NCI-H1436 (cell line): Measurements from ENCODE around the gene CCM2L.
"Not testable (repeated sequence)": the region's sequence is repeated elsewhere in the genome, so short reads cannot be mapped to it uniquely, and the experiment has no call there.

Source experiments
- DNase-seq: peaks from one replicate; lab custom pipeline; 2025; lab: John Stamatoyannopoulos, UW

CCM2L gene

DNA sequence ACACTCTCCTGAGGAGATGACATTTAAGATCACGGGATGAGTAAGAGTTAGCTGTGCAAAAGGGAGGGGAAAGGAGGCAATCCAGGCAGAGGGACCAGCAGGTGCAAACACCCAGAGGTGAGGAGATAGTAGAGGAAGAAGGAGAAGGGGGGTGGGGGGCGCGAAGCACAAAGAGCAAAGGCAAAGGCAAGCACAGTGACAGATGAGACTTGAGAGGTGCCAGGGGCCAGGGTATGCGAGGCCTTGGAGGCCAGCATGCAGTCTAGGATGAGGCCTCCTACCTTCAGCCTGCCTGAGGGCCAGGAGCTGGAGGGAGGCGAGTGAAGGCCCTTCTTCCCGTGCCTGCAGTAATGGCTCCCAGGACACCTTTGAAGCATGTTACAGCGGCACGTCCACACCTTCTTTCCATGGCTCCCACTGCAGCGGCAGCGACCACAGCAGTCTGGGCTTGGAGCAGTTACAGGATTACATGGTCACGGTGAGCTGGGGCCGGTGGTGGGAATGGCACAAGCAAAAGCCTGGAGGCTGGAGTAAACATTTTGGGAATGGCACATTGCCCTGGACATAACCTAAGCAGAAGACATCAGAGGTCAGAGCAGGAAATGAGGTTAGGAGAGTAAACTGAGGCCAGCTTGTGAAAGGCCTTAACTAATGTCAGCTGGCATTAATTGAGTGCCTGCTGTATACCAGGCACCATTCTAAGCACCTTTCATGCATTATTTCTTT is 18.6 kb downstream of the CCM2L start:
- no peak for DNase-seq

DNA sequence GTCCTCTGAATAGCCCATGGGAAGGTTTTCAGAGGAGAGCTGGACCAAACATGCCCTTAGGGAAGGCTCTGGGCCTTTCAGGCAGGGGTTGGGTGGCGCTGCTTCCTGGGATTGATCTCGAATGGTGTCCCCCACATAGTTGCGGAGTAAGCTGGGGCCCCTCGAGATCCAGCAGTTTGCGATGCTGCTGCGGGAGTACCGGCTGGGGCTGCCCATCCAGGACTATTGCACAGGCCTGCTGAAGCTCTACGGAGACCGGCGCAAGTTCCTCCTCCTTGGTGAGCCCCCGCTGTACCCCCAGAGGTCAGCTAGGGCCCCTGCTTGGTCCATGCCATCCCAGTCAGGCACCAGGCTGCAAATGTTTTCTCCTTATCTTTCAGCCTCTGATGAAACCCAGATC is 19.3 kb downstream of the CCM2L start:
- no peak for DNase-seq

DNA sequence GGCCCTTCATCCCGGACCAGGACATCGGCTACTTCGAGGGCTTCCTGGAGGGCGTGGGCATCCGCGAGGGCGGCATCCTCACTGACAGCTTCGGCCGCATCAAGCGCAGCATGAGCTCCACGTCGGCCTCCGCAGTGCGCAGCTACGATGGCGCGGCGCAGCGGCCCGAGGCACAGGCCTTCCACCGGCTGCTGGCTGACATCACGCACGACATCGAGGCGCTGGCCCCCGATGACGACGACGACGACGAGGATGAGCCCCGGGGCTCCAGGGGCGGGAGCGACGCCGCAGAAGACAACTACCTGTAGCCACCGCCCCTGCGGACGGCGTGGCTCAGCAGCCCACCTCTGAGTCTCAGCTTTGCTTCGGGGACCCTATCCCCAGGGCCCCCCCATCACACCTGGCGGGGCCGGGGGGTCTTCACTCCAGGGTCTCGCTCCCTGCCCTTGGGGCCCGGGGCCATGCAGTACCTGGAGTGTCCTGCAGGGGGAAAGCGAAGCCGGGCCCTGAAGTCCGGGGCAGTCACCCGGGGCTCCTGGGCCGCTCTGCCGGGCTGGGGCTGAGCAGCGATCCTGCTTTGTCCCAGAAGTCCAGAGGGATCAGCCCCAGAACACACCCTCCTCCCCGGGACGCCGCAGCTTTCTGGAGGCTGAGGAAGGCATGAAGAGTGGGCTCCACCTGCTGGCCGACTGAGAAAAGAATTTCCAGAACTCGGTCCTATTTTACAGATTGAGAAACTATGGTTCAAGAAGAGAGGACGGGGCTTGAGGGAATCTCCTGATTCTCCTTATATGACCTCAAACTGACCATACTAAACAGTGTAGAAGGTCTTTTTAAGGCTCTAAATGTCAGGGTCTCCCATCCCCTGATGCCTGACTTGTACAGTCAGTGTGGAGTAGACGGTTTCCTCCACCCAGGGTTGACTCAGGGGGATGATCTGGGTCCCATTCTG is 21.0 kb downstream of the CCM2L start:
- peak; percentile 34 for DNase-seq

DNA sequence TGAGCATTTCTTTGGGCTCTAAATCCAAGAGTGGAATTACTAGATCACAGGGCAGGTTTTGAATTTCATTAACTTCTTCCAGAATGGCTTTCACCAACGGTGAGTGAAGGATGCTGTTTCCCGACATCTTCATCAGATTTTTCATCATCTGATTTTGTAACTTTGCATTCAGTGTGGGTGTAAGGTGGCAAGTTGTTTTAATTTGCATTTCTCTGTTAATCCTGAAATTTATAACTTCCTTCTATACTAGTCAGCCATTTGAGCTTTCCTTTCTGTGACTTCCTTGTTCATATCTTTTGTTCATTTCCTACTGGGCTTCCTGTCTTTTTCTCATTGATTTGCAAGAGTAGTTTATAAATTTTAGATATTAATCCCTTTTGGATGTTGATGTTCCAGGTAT is 23.1 kb downstream of the CCM2L start:
- DNase-seq = no peak

DNA sequence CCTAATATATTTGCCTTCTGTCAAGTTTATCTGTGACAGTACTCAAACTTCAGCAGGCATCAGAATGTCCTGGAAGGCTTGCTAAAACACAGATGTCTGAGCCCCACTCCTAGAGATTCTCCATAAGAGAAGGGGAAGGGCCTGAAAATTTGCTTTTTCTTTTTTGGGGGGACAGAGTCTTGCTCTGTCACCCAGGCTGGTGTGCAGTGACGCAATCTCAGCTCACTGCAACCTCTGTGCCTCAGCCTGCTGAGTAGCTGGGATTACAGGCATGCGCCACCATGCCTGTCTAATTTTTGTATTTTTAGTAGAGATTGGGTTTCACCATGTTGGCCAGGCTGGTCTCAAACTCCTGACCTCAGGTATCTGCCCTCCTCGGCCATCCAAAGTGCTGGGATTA is 23.5 kb downstream of the CCM2L start:
- not testable (repeated sequence) for DNase-seq

DNA sequence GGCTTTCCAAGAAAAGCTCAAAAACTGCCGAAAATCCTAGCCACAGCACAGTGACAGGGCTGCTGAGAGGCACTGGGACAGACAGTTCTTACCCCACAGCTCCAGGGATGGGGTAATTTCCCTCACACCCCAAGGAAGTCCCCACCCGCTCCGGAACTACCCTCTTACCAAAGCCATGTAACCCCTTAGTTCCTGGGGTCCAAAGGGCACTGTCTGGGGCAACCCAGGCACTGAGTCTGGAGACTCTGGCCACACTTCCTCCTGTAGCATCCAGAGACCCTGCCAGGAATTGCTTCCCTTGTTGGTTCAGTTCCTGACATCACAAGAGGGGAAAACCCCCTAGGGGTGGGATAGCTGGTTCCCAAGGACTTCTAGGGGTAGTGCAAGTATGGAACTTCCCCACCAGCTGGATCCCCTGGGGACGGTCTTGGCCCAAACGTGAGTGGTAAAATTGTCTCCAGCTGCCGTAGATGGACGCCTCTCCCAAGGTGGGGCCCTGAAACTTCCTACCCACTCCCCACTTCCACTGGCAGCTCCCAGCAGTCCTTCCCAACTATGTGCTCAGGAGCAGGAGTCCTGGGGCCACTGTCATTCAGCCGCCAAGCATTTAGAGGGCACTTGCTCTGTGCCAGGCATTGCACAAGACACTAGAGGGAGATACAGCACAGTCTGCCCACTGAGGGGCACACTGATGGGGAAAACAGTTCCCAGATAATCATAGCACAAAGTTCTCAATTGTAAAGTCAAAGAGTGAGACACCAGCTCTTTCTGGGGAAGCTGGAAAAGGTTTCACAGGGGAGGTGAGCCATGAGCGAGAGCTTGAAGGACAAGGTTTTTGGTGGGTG is 24.6 kb downstream of the CCM2L start:
- DNase-seq = no peak

DNA sequence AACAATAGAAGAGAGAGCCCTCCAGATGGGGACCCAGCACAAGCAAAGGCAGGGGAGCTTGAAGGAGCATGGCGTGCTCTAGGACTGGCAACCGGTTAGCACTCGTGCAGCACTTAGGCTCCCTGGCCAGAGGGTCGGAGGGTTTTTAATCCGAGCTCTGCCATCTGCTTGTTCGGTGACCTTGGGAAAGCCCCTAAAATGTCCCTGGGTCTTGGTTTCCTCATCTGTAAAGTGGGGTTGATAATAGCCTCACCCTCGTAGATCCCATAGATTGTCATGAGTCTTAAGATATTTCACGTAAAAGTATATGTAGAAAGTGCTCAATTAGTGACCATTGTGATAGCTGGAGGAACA is 25.2 kb downstream of the CCM2L start:
- no peak for DNase-seq

DNA sequence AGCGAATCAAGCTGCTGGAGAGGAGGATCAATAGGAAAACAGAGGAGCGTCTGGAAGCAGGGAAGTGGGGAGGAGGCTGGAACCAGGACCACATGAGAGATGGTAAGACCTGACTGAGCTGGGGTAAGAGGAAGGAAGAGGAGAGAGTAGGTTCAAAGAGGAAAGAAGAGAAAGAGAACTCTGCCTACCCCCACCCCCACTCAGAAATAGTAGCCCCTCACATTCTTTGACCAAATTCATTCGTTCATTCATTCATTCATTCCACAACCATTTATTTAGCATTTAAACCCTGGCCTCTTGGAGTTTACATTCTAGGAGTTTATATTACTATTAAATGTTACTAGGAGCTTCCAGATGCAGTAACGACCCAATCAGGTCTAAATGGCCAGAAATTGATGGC is 26.0 kb downstream of the CCM2L start:
- DNase-seq = no peak

DNA sequence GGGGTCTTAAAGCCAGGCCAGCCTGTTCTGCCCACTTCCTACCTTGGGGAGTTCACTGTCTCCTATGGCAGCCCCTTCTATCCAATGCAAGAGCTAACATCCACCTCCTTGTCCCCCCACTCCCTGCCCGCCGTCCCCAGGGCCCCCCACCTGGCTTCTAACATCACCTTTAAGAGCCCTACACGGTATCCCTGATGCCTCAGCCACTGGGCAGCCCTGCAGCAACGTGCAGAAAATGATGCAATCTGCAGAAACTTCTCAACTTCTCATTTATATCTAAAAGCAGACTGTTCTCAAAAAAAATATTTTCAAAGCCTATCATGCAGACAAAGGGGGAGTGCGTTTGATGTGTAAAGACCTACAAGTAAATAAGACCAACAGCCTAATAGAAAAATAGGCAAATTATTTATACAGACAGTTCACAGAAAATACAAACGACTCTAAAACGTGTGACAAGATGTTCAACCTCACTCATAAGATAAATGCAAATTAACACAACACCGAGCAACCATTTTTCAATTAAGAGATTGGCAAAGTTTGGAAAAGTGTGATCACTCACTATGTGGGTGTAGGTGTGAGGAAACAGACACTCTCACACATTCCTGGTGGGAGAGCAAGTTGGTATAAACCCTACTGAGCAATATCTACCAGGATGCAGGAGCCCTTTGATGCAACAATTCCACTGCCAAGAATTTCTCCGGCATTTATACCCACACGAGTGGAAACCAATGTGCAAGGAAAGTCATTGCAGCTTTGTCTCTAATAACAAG is 26.7 kb downstream of the CCM2L start:
- no peak for DNase-seq

DNA sequence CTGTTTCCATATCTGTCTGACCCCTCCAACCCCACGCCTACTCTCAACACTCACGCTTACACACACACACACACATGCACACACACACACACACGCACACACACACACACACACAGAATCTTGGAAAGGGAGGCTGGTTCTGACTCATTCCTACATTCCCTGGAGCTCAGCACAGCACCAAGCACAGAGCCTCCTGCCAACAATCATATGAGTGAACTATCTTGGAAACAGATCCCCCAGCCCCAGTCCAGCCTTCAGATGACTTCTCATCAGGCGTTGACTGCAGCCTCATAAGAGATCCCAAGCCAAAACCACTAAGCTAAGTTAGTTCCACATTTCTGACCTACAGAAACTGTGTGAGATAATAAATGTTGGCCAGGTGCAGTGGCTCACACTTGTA is 27.7 kb downstream of the CCM2L start:
- DNase-seq = no peak

DNA sequence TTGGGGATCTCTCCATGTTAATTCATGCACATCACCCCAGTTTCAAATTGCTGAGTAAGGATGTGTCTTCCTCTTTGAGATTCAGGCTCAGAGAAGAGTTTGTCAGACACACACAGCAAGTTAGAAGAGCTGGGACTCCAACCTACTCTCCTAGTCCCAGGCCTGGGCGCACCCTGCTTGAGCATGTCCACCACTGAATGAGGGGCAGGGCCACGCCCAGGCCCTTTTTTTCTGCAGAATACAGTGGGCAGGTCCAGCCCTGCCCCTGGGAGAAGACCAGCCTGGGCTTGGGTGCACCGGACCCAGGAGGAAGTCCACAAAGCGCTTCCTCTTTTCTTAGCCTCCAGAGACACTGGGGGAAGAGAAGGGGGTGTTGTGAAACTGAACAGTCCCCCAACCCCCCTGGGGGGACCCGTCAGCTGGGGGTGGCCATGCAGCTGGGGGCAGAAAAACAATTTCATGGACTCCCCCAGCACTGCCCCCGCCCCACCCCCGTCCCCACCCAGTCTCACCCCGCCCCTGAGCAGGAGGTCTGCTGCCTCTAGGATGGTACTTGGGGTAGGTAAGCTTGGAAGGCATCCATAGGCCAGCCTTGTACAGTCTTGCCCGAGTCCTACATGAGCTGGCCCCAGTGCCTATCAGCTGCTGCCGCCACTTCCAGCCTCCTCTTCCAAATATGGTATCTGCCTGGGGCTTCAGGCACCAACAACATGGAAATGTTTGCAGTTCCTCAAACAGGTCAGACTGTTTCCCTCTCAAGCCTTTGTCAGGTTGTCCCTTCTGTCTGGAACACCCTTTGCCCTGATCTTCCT is 30.1 kb downstream of the CCM2L start:
- DNase-seq = no peak

DNA sequence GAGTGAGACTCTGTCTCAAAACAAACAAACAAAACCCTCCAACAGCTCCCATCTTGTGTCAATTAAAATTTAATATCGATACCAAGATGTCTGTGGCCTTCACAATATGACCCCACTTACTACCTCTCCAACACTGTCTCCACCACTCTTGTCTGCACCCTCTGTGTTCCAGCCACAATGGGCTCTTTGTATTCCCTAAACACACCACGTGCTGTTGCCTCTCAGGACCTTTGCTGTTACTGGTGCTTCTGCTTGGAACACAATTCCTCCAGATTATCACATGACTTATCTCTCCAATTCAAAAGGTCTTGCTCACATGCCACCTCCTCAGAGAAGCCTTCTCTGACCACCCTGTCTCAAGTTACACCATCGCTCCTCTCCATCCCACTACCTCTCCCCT is 35.8 kb downstream of the CCM2L start:
- DNase-seq = no peak

DNA sequence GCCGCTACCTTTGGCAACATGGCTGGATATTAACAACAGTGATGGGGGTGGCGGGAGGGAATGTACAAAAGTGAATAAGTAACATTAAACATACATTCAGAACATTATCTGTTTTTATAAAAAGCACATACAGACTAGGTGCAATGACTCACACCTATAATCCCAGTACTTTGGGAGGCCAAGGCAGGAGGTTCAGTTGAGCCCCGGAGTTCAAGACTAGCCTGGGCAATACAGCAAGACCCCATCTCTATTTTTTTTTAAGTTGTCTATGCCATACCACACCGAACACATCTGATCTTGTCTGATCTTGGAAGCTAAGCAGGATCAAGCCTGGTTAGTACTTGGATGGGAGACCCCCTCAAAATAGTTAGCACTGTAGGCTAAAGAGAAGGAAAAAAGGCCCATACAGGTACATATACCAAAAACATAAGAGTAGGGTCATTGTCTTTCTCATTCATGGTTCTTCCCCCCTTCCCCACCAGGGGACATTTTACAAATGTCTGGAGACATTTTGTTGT is 40.1 kb downstream of the CCM2L start:
- DNase-seq = no peak

DNA sequence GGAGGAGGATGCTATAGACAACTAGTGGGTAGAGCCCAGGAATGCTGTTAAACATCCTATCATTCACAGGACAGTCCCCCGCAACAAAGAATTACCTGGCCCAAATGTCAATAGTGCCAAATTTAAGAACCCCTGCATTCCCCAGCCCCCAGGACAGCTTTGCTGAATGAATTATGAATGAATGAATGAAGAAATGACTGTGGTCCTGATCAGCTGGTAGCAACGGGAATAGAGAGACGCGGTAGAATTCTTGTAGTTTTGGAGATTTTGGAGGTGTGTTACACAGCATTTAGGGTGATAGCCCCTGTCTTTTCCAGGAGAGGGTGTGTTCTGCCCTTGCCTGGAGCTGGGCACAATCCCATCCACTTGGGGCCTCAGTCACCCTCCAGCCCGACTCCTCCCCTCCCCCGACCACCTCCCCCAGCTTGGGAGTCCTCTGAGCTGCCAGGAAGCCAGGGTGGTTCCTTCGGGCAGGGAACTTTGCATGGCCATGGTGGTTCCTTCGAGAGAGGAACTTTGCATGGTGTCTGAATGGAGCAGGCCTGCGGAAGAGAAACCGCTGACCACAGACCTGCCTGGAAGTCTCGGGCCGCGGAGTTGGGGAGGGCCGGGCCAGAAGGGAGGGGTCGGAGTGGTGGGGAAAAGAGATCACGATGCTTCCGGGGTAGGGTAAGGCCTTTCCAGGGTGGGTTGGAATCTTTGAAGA is 40.8 kb downstream of the CCM2L start:
- no peak for DNase-seq

DNA sequence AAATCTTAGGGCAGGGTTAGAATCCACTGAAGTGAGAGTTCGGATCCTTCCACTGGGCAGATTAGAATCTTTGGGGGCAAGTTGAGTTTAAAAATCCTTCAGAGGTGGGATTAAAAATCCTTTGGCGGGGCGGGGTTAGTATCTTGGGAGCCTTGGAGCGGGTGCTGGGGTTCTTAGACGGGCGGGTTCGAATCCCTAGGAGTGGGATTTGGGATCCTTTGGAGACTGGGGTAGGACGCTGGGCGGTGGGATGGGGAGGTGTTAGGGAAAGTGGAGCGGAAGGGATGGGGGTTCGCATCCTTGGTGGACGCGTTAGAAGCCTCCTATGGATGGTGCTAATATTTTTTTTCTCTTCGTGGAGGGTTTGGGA is 41.5 kb downstream of the CCM2L start:
- no peak for DNase-seq

DNA sequence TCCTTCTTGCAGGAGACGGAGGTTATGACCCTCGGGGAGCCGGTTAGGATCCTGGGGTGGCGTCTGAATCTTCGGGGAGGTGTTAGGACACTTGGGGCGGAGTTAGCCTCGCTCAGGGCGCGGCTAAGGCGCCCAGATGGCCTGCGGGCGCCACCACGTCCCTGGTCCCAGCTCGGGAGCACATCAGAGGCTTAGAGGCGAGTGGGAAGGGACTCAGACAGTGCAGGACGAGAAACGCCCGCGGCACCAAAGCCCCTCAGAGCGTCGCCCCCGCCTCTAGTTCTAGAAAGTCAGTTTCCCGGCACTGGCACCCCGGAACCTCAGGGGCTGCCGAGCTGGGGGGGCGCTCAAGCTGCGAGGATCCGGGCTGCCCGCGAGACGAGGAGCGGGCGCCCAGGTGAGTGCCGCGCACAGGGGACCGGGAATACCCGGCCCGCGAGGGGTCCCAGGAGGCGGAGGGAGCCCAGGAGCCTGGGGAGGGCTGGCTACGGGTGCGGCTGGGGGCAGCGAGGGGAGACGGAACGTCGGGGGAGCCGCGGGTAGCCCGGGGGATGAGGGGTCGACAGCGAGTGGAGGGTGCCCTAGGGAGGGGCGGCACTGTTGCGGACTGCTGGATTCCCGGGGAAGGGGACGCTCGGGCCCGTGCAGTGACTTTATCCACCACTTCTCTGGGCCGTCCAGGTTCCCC is 42.0 kb downstream of the CCM2L start, which contains the start of gene HCK:
Gene HCK (plus strand): TSS at position 153 of the 688 bp plus-strand sequence.
- no peak for DNase-seq

DNA sequence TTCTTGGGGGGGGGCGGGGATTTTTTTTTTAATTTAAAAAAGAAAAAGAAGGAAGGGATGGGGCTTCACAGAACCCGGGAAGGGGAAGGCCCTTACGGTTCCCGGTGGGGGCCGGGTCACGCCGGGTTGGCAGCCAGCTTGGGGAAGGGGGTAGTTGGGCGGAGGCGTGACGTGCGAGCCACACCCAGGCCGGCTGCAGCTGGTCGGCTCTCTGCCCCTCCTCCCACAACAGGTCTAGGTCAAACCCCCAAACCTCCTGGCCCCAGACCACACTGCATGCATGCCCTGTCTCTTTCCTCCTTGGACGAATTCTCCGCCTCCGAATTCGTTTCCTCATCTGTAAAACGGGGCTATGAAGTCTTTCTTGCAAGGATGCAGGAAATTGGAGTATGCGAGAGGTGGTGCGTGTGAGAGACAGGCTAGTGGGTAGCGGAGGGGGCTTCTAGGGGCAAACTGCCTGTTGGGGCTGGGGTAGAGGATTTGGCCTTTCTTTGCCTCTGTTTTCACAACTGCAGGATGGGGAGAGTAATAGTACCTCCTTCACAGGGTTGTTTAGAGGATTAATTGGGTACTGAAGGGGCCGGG is 42.6 kb downstream of the CCM2L start:
- DNase-seq = no peak

DNA sequence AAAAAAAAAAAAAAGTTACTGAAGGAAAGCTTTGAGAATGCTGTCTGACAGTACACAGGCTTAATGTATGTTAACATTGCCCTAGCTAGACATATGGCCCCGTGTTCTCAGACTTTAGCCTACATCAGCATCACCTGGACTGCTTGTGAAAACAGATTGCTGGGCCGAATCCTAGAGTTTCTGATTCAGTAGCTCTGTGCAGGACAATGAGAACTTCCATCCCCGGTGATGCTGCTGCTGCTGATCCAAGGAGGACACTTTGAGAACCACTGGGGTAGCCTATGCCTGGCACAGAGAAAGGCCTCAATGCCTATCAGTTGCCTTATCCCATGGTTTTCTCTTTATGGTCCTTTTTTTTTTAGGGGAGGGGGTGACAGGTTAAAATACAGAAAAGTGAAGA is 43.4 kb downstream of the CCM2L start:
- no peak for DNase-seq
